OCI-LY3 (cell line): ENCODE results near the gene BRPF1.

ENCODE experiments used
- H2AFZ ChIP-seq: fragments of 200-600, 300-600 bp; shearing (Covaris generic); 2 replicates; pipeline ENCODE4 v1.6.0; 2014; ENCODE audit warnings: antibody characterized with exemption, low read depth, low read length
- H3K27ac ChIP-seq: fragments of 200-600, 300-600 bp; sonication (generic); 2 replicates; pipeline ENCODE4 v1.5.1; 2014; ENCODE audit warnings: mild to moderate bottlenecking, low read length, moderate library complexity, mixed read lengths
- H3K27me3 ChIP-seq: fragments of 200-600, 300-600 bp; sonication (generic); 2 replicates; pipeline ENCODE4 v1.6.1; 2014; ENCODE audit warnings: low read depth, low read length, mixed read lengths
- H3K36me3 ChIP-seq: fragments of 200-600, 300-600 bp; sonication (generic); replicated peaks from 2 replicates; pipeline ENCODE3; 2014; ENCODE audit warnings: low read depth, low read length, mixed read lengths
- H3K4me1 ChIP-seq: fragments of 300-600, 200-600 bp; sonication (generic); 2 replicates; pipeline ENCODE4 v1.6.1; 2014; ENCODE audit warnings: low read length, mixed read lengths
- H3K4me2 ChIP-seq: fragments of 200-600, 300-600 bp; sonication (generic); 2 replicates; pipeline ENCODE4 v1.6.1; 2014; ENCODE audit warnings: low read length, mixed read lengths
- H3K4me3 ChIP-seq: fragments of 300-600, 200-600 bp; sonication (generic); 2 replicates; pipeline ENCODE4 v1.5.1; 2014; ENCODE audit warnings: antibody characterized with exemption, mild to moderate bottlenecking, low read length, moderate library complexity
- H3K79me2 ChIP-seq: fragments of 300-600, 200-600 bp; shearing (Covaris generic); 2 replicates; pipeline ENCODE4 v1.6.1; 2014; ENCODE audit warnings: mild to moderate bottlenecking, low read length, mixed read lengths
- H3K9ac ChIP-seq: fragments of 300-600, 200-600 bp; shearing (Covaris generic); 2 replicates; pipeline ENCODE4 v1.6.0; 2014; ENCODE audit warnings: mild to moderate bottlenecking, low read length, moderate library complexity
- H3K9me3 ChIP-seq: fragments of 200-600, 300-600 bp; shearing (Covaris generic); 2 replicates; pipeline ENCODE4 v1.6.1; 2014; ENCODE audit warnings: low read length, mixed read lengths; ENCODE audit not compliant: insufficient read depth
- H4K20me1 ChIP-seq: fragments of 200-600, 300-600 bp; sonication (generic); 2 replicates; pipeline ENCODE4 v1.6.1; 2016; ENCODE audit warnings: low read length, mixed read lengths; ENCODE audit not compliant: insufficient read depth
- EZH2phosphoT487 ChIP-seq: fragments of 200-600 bp; shearing (Covaris generic); IDR thresholded peaks from 2 replicates; pipeline ENCODE4 v1.6.1; 2018; ENCODE audit warnings: antibody characterized with exemption, mixed run types, low read depth
- TF ChIP-seq, protein P1 (sequence below): fragments of 200-600, 300-600 bp; sonication (generic); IDR thresholded peaks from 2 replicates; pipeline ENCODE4 v1.5.1; 2014; ENCODE audit warnings: antibody characterized with exemption, low read length, low read depth

BRPF1 gene

DNA sequence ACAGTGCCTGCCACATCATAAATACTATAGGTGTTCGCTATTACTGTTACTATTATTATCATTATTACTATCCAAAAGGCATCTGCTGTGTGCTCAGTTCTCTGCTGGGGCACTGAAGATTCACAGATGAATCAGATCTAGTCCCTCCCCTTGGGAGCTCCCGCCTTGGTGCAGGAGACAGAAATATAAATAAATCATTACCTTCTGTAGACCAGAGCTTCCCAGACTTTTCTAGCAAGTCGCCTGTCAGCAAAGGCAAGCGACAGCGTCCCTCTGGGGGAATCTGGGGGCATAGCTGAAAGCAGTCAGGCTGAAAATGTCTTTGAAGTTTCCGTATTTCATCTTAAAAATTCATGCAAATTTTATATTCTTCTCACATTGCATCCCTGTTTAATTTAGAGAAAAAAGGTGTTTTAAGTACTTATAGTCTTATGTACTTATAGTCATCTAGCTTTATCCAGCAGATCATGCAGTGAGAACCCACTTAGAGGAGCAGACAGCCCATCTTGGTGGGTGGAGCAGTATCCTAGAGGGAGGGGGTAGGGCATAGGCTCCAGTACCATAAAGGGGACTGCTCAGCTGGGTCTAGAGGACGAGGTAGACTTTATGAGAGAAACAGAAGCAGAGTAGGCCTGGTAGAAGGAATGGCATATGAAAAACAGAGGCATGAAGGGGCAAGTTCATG, 10.4 kb upstream of the BRPF1 start:
- 0 out of 2 replicates have a peak, but pooled peaks cover 10% of the 10 kb centered on the region for H3K27me3 ChIP-seq
- H2AFZ ChIP-seq = peak overlapping the region; percentile 46
- H3K4me1 ChIP-seq = peaks cover 6% of the 10 kb centered on the region; the same call in 1 of the 2 replicates
- H3K79me2 ChIP-seq = no peaks in the 10 kb centered on the region
- no peak overlapping the region for H3K27ac ChIP-seq
- no peaks in the 10 kb centered on the region for H3K36me3 ChIP-seq
- TF ChIP-seq, protein P1, sequence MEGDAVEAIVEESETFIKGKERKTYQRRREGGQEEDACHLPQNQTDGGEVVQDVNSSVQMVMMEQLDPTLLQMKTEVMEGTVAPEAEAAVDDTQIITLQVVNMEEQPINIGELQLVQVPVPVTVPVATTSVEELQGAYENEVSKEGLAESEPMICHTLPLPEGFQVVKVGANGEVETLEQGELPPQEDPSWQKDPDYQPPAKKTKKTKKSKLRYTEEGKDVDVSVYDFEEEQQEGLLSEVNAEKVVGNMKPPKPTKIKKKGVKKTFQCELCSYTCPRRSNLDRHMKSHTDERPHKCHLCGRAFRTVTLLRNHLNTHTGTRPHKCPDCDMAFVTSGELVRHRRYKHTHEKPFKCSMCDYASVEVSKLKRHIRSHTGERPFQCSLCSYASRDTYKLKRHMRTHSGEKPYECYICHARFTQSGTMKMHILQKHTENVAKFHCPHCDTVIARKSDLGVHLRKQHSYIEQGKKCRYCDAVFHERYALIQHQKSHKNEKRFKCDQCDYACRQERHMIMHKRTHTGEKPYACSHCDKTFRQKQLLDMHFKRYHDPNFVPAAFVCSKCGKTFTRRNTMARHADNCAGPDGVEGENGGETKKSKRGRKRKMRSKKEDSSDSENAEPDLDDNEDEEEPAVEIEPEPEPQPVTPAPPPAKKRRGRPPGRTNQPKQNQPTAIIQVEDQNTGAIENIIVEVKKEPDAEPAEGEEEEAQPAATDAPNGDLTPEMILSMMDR = no peak
- TF ChIP-seq EZH2phosphoT487 = no peak
- H3K4me2 ChIP-seq = peak overlapping the region; percentile 9; the same call in 1 of the 2 replicates
- H3K9me3 ChIP-seq = no peaks in the 10 kb centered on the region
- no peak overlapping the region for H3K9ac ChIP-seq
- no peak overlapping the region for H3K4me3 ChIP-seq
- H4K20me1 ChIP-seq = no peaks in the 10 kb centered on the region

DNA sequence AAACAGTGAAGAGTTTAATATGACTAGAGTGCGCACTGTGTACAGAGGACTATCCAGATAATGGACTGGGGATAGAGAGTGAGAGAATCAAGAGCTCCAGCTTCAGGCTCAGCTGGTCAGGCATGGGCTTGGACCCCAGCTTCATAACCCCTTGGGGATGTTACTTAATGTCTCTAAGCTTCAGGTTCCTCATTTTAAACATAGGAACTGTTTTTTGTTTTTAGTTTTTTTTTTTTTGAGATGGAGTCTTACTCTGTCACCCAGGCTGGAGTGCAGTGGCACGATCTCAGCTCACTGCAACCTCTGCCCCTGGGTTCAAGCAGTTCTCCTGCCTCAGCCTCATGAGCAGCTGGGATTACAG, 9.9 kb upstream of the BRPF1 start:
- H3K27ac ChIP-seq = no peak overlapping the region
- no peak for TF ChIP-seq EZH2phosphoT487
- TF ChIP-seq, protein P1 = no peak
- no peak overlapping the region for H3K4me3 ChIP-seq
- H3K36me3 ChIP-seq = no peaks in the 10 kb centered on the region
- no peaks in the 10 kb centered on the region for H3K9me3 ChIP-seq
- H3K4me2 ChIP-seq = no peak overlapping the region
- no peaks in the 10 kb centered on the region for H4K20me1 ChIP-seq
- H3K4me1 ChIP-seq = peaks cover 6% of the 10 kb centered on the region; the same call in 1 of the 2 replicates
- H2AFZ ChIP-seq = no peak overlapping the region
- H3K79me2 ChIP-seq = no peaks in the 10 kb centered on the region
- H3K9ac ChIP-seq = no peak overlapping the region
- 0 out of 2 replicates have a peak, but pooled peaks cover 10% of the 10 kb centered on the region for H3K27me3 ChIP-seq

- H3K4me3 ChIP-seq = no peak overlapping the region
- H3K9ac ChIP-seq = no peak overlapping the region
- H3K79me2 ChIP-seq = no peaks in the 10 kb centered on the region
- no peak overlapping the region for H3K27ac ChIP-seq
- no peak overlapping the region for H2AFZ ChIP-seq
- no peaks in the 10 kb centered on the region for H3K36me3 ChIP-seq
- H3K9me3 ChIP-seq = no peaks in the 10 kb centered on the region
- no peak overlapping the region for H3K4me2 ChIP-seq
- TF ChIP-seq, protein P1 = no peak
- no peak for TF ChIP-seq EZH2phosphoT487
- H4K20me1 ChIP-seq = no peaks in the 10 kb centered on the region
- H3K27me3 ChIP-seq = 0 out of 2 replicates have a peak, but pooled peaks cover 6% of the 10 kb centered on the region
- peaks cover 7% of the 10 kb centered on the region for H3K4me1 ChIP-seq
Measured at GRCh38 chr3:9725775-9726515, 5.6 kb upstream of the BRPF1 start.

GRCh38 chr3:9727041-9727595, 4.4 kb upstream of the BRPF1 start:
- Histone ChIP-seq H3K27ac (no peak overlapping the region), H3K79me2 (peaks cover 5% of the 10 kb centered on the region), H4K20me1 (no peaks in the 10 kb centered on the region), H2AFZ (peak overlapping the region; percentile 41; the same call in 1 of the 2 replicates), H3K9me3 (no peaks in the 10 kb centered on the region), H3K27me3 (no peaks in the 10 kb centered on the region), H3K4me2 (peak overlapping the region; percentile 50), H3K36me3 (no peaks in the 10 kb centered on the region), H3K4me3 (peak overlapping the region; percentile 52), H3K9ac (no peak overlapping the region), H3K4me1 (peaks cover 3% of the 10 kb centered on the region)
- no peak for TF ChIP-seq EZH2phosphoT487
- TF ChIP-seq, protein P1 = peak; percentile 55
